ENCODE measurements around the gene S100A9. TPM values are rescaled to one million over a fixed set of nuclear protein-coding genes. Genes with fewer than 3 reads are reported as not detected.

S100A9 gene
- polyA plus RNA-seq, 1 experiment = not detected

GRCh38 chr1:153394391-153394790 is 36.7 kb downstream of the S100A9 start:
- TF ChIP-seq, protein P1, sequence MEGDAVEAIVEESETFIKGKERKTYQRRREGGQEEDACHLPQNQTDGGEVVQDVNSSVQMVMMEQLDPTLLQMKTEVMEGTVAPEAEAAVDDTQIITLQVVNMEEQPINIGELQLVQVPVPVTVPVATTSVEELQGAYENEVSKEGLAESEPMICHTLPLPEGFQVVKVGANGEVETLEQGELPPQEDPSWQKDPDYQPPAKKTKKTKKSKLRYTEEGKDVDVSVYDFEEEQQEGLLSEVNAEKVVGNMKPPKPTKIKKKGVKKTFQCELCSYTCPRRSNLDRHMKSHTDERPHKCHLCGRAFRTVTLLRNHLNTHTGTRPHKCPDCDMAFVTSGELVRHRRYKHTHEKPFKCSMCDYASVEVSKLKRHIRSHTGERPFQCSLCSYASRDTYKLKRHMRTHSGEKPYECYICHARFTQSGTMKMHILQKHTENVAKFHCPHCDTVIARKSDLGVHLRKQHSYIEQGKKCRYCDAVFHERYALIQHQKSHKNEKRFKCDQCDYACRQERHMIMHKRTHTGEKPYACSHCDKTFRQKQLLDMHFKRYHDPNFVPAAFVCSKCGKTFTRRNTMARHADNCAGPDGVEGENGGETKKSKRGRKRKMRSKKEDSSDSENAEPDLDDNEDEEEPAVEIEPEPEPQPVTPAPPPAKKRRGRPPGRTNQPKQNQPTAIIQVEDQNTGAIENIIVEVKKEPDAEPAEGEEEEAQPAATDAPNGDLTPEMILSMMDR (IDR thresholded peaks at IDR 0.05; ENCODE audit: insufficient read depth, low read depth, low read length) = no peak
- Histone ChIP-seq H3K36me3 (ENCODE audit: control insufficient read depth, insufficient read depth, low read length) (no peaks in the 10 kb centered on the region), H3K4me3 (ENCODE audit: low read depth, low read length) (no peak overlapping the region), H3K27me3 (ENCODE audit: control insufficient read depth, insufficient read depth, low read length) (no peaks in the 10 kb centered on the region)
- ChIA-PET CTCF (no interaction called here), POLR2A (no interaction called here)
- DNase-seq (ENCODE audit: low read depth) = no peak

- no peak for DNase-seq (ENCODE audit: low read depth)
- Histone ChIP-seq H3K4me3 (ENCODE audit: low read depth, low read length) (no peak overlapping the region), H3K27me3 (ENCODE audit: control insufficient read depth, insufficient read depth, low read length) (no peaks in the 10 kb centered on the region), H3K36me3 (ENCODE audit: control insufficient read depth, insufficient read depth, low read length) (no peaks in the 10 kb centered on the region)
- ChIA-PET CTCF (interaction anchor here (2.0 kb wide), 1 partner anchor 43 kb away, joined by 9 read pairs; no protein-coding TSS in a partner anchor), POLR2A (no interaction called here)
- TF ChIP-seq, protein P1 (IDR thresholded peaks at IDR 0.05; ENCODE audit: insufficient read depth, low read depth, low read length) = no peak
These were observed 37.6 kb downstream of the S100A9 start for GRCh38 chr1:153395136-153395685.

DNA sequence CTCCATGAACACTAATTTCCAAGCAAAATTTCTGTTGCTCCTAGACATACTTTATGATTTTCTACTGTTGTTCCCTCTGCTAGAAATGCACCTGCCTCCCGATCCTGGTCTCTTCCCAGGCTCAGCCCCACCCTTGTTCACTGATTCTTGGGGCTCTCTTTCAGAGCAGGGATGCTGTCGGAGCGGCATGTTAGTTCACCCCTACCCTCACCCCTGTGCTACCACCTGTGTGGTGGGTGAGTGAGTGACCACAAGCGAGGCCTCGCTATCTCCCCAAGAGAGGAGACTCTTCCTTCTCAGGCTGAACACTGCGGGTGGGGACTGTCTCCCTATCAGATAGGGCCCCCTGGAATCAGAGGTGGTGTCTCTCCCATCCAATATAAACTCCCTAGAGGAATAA is 38.1 kb downstream of the S100A9 start:
- DNase-seq (ENCODE audit: low read depth) = no peak
- TF ChIP-seq, protein P1 (IDR thresholded peaks at IDR 0.05; ENCODE audit: insufficient read depth, low read depth, low read length) = no peak
- Histone ChIP-seq H3K27me3 (ENCODE audit: control insufficient read depth, insufficient read depth, low read length) (no peaks in the 10 kb centered on the region), H3K36me3 (ENCODE audit: control insufficient read depth, insufficient read depth, low read length) (no peaks in the 10 kb centered on the region), H3K4me3 (ENCODE audit: low read depth, low read length) (no peak overlapping the region)
- POLR2A ChIA-PET = no interaction called here
- CTCF ChIA-PET = interaction anchor here (0.9 to 2.0 kb wide), 2 partner anchors 9 to 43 kb away, joined by 3 to 9 read pairs; no protein-coding TSS in a partner anchor

- no peak for DNase-seq (ENCODE audit: low read depth)
- H3K27me3 ChIP-seq (ENCODE audit: control insufficient read depth, insufficient read depth, low read length) = no peaks in the 10 kb centered on the region
- POLR2A ChIA-PET = no interaction called here
- CTCF ChIA-PET = interaction anchor here (0.6 to 2.0 kb wide), 6 partner anchors 8 to 359 kb away, joined by 3 to 9 read pairs (median 3); no protein-coding TSS in a partner anchor
- TF ChIP-seq, protein P1 (IDR thresholded peaks at IDR 0.05; ENCODE audit: insufficient read depth, low read depth, low read length) = no peak
- no peak overlapping the region for H3K4me3 ChIP-seq (ENCODE audit: low read depth, low read length)
- H3K36me3 ChIP-seq (ENCODE audit: control insufficient read depth, insufficient read depth, low read length) = no peaks in the 10 kb centered on the region
These were observed 38.8 kb downstream of the S100A9 start for GRCh38 chr1:153396461-153396860.

- ChIA-PET CTCF (interaction anchor here (0.6 to 2.0 kb wide), 5 partner anchors 10 to 359 kb away, joined by 3 to 9 read pairs (median 3); no protein-coding TSS in a partner anchor), POLR2A (no interaction called here)
- H3K4me3 ChIP-seq (ENCODE audit: low read depth, low read length) = no peak overlapping the region
- no peaks in the 10 kb centered on the region for H3K27me3 ChIP-seq (ENCODE audit: control insufficient read depth, insufficient read depth, low read length)
- no peak for DNase-seq (ENCODE audit: low read depth)
- H3K36me3 ChIP-seq (ENCODE audit: control insufficient read depth, insufficient read depth, low read length) = no peaks in the 10 kb centered on the region
- TF ChIP-seq, protein P1 (IDR thresholded peaks at IDR 0.05; ENCODE audit: insufficient read depth, low read depth, low read length) = no peak
These were observed 39.6 kb downstream of the S100A9 start for GRCh38 chr1:153397051-153397923.
